Stimulated activated naive CD8-positive, alpha-beta T cell treated with anti-CD3 and anti-CD28 coated beads, Interleukin-15, amount 100 ng/mL, for 72 hours (primary cell): Measurements from ENCODE around the gene ARHGAP6.

Source experiments
- ATAC-seq: fragments of 150-1000 bp; cut with Tn5 transposase; 2 replicates; pipeline ENCODE4 v1.10.0; 2021; ENCODE audit warnings: mild to moderate bottlenecking, moderate library complexity
- DNase-seq, 2 donors: peaks; one replicate each; pipeline ENCODE4 v3.0.0; 2021 to 2022
- H3K27ac Mint-ChIP-seq, 2 donors: one replicate each; pipeline ENCODE4 v1.8.0; 2022; ENCODE audit warnings: mild to moderate bottlenecking in 2 of 2, mixed read lengths in 2 of 2, moderate library complexity in 2 of 2
- H3K27me3 Mint-ChIP-seq: one replicate; pipeline ENCODE4 v1.8.0; 2022; ENCODE audit warnings: mixed read lengths
- H3K4me1 Mint-ChIP-seq: one replicate; pipeline ENCODE4 v1.8.0; 2022; ENCODE audit warnings: mild to moderate bottlenecking, mixed read lengths
- H3K4me3 Mint-ChIP-seq, 2 donors: one replicate each; pipeline ENCODE4 v1.8.0; 2022; ENCODE audit warnings: mild to moderate bottlenecking in 2 of 2, mixed read lengths in 2 of 2, moderate library complexity in 1 of 2
- H3K9me3 Mint-ChIP-seq, 2 donors: one replicate each; pipeline ENCODE4 v1.8.0; 2022; ENCODE audit warnings: mixed read lengths in 2 of 2

Gene ARHGAP6

DNA sequence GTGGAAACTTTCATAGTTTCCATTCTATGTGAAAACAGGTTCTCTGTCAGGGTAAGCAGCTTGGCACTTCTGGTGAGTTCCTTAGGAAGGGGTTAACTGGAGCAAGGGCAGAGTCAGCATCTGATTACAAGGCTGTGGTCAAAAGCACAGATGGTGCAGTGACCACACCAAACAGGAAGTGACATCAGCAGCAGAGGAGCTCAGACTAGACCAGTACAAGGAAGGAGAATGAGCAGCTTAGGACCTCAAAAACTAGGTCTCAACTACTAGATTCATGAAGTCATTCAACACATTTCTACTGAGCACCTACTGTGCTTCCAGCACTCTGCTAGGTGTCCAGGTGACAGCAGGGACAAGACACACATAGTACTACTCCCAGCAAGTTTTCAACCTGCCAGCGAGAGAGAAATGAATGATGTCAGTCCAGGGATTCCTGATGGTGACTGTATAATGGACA, 242.3 kb downstream of the ARHGAP6 start:
- peaks cover 16% of the 10 kb centered on the region for H3K27me3 Mint-ChIP-seq
- H3K4me1 Mint-ChIP-seq: no peaks in the 10 kb centered on the region
- no peak overlapping the region for H3K4me3 Mint-ChIP-seq

GRCh38 chrX:11422525-11422857, 243.2 kb downstream of the ARHGAP6 start:
- DNase-seq (no peak), ATAC-seq (no peak)
- H3K4me3 Mint-ChIP-seq: no peak overlapping the region
- no peaks in the 10 kb centered on the region for H3K4me1 Mint-ChIP-seq
- peaks cover 11% of the 10 kb centered on the region for H3K27me3 Mint-ChIP-seq
- no peaks in the 10 kb centered on the region for H3K9me3 Mint-ChIP-seq
- H3K27ac Mint-ChIP-seq: no peak overlapping the region

More for the DNA sequence above, 242.3 kb downstream of the ARHGAP6 start:
- no peaks in the 10 kb centered on the region for H3K9me3 Mint-ChIP-seq
- peak overlapping the region in 1 of 2 donors; percentile 16 for H3K27ac Mint-ChIP-seq
- ATAC-seq (no peak), DNase-seq (no peak)

DNA sequence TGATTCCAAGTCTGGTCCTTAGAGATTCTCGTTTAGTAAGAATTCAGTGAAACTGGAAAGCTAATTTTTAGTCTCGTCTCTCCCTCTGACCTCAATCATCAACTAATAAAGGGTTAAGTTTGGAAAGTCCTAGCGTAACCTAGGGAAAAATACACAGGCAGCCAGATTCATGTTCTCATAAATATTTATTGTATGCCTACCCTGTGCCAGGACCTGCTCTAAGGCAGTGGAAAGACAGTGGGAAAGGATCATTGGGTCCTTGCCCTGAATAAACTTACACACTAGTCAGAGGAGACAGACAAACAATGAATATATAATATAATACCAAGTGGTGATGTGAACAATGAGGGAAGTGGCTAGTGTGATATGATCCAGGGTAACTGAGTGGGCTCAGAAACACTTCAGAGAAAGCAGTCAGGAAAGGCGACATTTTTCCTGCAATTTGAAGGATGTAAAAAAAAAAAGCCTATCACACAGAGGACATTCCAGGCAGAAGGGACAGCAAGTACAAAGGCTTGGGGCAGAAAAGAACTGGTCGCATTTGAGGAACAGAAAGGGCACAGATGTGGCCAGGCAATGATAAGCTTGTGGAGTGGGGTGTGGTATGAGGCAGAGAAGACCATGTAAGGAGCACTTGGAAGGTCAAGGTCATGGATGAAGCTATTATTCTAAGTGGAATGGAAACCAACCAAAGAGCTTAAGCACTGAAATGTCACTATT, 243.8 kb downstream of the ARHGAP6 start:
- no peak for ATAC-seq

DNA sequence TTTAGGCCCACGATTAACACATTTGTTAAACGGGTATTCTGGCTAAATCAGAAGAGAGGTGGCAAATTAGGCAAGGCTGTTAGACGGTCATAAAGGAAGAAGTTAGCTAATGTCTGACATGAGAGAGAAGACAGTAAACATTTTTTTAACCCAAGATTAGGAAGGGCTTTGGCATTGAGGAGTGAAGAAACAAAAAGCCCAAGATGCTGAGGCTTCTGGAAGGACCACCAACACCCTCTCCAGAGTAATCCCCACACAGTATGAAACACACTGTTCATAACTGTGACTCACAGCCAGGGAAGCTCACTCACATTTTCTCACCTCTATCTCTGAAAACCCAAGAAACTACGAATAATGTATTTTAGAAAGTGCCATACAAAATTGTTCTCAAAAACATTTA, 244.9 kb downstream of the ARHGAP6 start:
- no peak overlapping the region for H3K27ac Mint-ChIP-seq
- no peaks in the 10 kb centered on the region for H3K27me3 Mint-ChIP-seq
- no peak for ATAC-seq
- no peaks in the 10 kb centered on the region for H3K4me1 Mint-ChIP-seq
- H3K4me3 Mint-ChIP-seq: no peak overlapping the region
- H3K9me3 Mint-ChIP-seq: no peaks in the 10 kb centered on the region
- DNase-seq: no peak

More for the DNA sequence above, 243.8 kb downstream of the ARHGAP6 start:
- Mint-ChIP-seq H3K9me3 (no peaks in the 10 kb centered on the region), H3K27me3 (peaks cover 7% of the 10 kb centered on the region), H3K4me3 (no peak overlapping the region), H3K27ac (no peak overlapping the region), H3K4me1 (no peaks in the 10 kb centered on the region)
- no peak for DNase-seq

GRCh38 chrX:11419102-11419501, 246.6 kb downstream of the ARHGAP6 start:
- no peak overlapping the region for H3K4me3 Mint-ChIP-seq
- no peaks in the 10 kb centered on the region for H3K9me3 Mint-ChIP-seq
- H3K27ac Mint-ChIP-seq: no peak overlapping the region
- no peaks in the 10 kb centered on the region for H3K27me3 Mint-ChIP-seq
- no peaks in the 10 kb centered on the region for H3K4me1 Mint-ChIP-seq
- DNase-seq (no peak), ATAC-seq (no peak)

DNA sequence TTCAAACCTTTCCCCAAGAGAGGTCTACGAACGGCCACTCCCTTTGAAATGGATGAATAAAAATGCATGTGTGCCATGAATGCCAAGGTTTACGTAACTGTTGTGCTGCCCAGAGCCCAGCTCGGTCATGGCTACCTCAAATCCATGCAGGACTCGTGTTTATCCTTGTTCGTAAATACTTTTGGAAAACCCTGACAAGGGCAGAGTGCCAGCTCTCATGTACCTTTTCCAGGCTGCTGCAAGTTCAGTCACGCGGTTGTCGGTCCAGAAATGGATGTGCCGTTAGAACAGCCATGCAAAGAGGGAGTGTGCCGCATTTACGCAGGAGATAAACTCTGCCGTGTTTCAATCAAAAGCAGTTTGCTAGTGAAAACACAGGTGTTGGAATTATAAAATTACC, 249.1 kb downstream of the ARHGAP6 start:
- Mint-ChIP-seq H3K27ac (no peak overlapping the region), H3K27me3 (no peaks in the 10 kb centered on the region), H3K4me1 (no peaks in the 10 kb centered on the region), H3K9me3 (no peaks in the 10 kb centered on the region), H3K4me3 (no peak overlapping the region)
- no peak for ATAC-seq
- DNase-seq: no peak

DNA sequence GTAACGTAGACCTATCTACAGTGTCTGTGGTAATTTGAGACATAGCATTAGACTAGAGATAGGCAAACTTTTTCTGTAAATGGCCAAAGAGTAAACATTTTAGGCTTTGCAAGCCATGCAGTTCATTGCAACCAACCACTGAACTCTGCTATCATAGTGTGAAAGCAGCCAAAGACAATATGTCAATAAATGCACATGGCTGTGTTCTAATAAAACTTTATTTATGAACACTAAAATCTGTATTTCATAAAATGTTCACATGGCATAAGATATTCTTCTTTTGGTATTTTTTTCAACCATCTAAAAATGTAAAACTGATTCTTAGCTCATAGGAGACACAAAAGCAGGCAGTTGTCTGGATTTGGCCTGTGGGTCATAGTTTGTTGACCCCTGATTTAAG, 251.6 kb downstream of the ARHGAP6 start:
- no peaks in the 10 kb centered on the region for H3K9me3 Mint-ChIP-seq
- H3K4me3 Mint-ChIP-seq: no peak overlapping the region
- DNase-seq: no peak
- no peaks in the 10 kb centered on the region for H3K4me1 Mint-ChIP-seq
- H3K27ac Mint-ChIP-seq: no peak overlapping the region
- H3K27me3 Mint-ChIP-seq: no peaks in the 10 kb centered on the region
- no peak for ATAC-seq

DNA sequence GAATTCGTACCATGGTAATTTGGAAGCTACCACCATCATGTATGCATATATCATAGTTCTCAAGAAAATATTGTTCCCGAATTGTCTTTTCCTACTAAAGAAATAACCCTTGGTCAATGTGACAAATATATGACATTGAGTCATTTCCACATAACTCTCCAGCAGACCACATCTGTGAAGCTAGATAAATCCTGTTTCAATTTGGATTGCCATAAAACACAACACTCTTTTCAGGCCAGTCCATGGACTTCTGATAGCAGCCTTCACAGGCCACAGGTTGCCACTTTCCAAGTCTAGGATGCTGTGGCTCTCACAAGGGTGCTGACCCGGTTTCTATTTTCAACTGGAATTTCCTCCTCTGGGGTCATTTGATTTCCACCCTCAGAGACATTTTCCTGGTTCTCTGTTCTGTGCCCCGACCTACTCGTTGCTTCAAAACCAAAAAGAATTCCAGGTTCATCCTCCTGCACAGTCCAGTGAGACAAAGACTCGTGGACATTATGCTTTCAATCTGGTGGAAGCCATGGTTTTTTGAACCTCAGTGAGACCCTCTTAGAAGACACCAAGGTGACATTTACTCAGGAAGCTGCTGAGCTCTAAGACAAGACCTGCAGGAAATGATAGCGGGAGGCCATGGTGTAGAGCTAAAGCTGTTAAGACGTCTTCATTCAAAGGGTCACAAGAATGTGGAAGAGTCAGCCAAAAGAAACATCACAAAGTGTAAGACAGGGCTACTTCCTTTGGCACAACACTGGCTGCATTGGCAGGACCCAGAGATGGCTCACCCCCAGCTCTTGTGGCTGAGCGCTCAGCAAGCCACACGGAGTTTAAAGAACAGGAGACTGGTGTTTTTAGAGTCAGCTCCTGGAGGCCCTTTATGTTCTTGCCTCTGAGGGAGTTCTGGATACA, 252.8 kb downstream of the ARHGAP6 start:
- H3K4me1 Mint-ChIP-seq: no peaks in the 10 kb centered on the region
- H3K27me3 Mint-ChIP-seq: no peaks in the 10 kb centered on the region
- no peaks in the 10 kb centered on the region for H3K9me3 Mint-ChIP-seq
- H3K4me3 Mint-ChIP-seq: no peak overlapping the region
- DNase-seq: no peak
- no peak overlapping the region for H3K27ac Mint-ChIP-seq
- ATAC-seq: no peak

- no peak overlapping the region for H3K4me3 Mint-ChIP-seq
- no peaks in the 10 kb centered on the region for H3K9me3 Mint-ChIP-seq
- no peak overlapping the region for H3K27ac Mint-ChIP-seq
- DNase-seq: no peak
- H3K27me3 Mint-ChIP-seq: no peaks in the 10 kb centered on the region
- no peaks in the 10 kb centered on the region for H3K4me1 Mint-ChIP-seq
- ATAC-seq: no peak
Measured at GRCh38 chrX:11409957-11410356, 255.8 kb downstream of the ARHGAP6 start.

DNA sequence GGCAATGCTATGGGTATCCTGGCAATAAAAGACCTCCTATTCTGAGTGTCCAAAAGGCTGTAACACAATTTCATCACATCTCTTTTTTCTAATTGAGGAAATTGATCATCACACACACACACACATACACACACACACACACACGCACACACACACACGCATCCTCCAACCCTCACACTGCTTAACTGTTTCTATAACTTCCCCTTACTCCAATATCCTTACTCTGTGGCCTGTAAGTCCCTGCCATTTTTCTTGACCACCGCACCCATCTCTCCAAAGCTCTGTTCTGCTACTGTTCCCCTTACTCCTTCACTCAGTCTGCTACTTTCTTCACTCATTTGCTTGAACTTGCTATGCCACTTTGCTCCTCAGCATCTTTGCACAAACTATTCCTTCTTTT, 256.9 kb downstream of the ARHGAP6 start:
- ATAC-seq (no peak), DNase-seq (no peak)
- Mint-ChIP-seq H3K9me3 (no peaks in the 10 kb centered on the region), H3K27me3 (no peaks in the 10 kb centered on the region), H3K4me1 (no peaks in the 10 kb centered on the region), H3K4me3 (no peak overlapping the region), H3K27ac (no peak overlapping the region)

DNA sequence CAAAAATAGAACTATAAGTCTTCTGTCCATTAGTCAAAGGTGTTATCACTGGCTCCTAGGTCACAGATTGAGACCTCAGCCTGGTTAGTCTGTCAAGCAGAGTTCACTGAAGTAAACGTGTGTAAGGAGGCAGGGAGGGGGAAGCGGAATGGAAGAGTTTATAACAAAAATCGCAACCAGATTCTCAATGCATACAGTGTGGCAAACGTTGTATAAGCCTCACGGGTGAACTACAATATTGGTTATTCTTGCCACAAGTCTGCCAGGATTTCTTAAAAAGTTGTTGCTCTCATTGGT, 257.7 kb downstream of the ARHGAP6 start:
- ATAC-seq (no peak), DNase-seq (no peak)
- Mint-ChIP-seq H3K9me3 (no peaks in the 10 kb centered on the region), H3K4me1 (no peaks in the 10 kb centered on the region), H3K27me3 (no peaks in the 10 kb centered on the region), H3K4me3 (no peak overlapping the region), H3K27ac (no peak overlapping the region)

- Mint-ChIP-seq H3K9me3 (no peaks in the 10 kb centered on the region), H3K27ac (no peak overlapping the region), H3K27me3 (no peaks in the 10 kb centered on the region), H3K4me1 (no peaks in the 10 kb centered on the region), H3K4me3 (no peak overlapping the region)
- ATAC-seq (no peak), DNase-seq (no peak)
Measured at GRCh38 chrX:11407331-11408108, 258.2 kb downstream of the ARHGAP6 start.

- Mint-ChIP-seq H3K4me1 (no peaks in the 10 kb centered on the region), H3K9me3 (no peaks in the 10 kb centered on the region), H3K27ac (no peak overlapping the region), H3K4me3 (no peak overlapping the region), H3K27me3 (no peaks in the 10 kb centered on the region)
- DNase-seq (no peak), ATAC-seq (no peak)
Measured at GRCh38 chrX:11406109-11406765, 259.5 kb downstream of the ARHGAP6 start.

- no peaks in the 10 kb centered on the region for H3K9me3 Mint-ChIP-seq
- H3K27me3 Mint-ChIP-seq: no peaks in the 10 kb centered on the region
- DNase-seq: no peak
- H3K4me3 Mint-ChIP-seq: no peak overlapping the region
- no peaks in the 10 kb centered on the region for H3K4me1 Mint-ChIP-seq
- no peak overlapping the region for H3K27ac Mint-ChIP-seq
- no peak for ATAC-seq
Measured at GRCh38 chrX:11403631-11404030, 262.1 kb downstream of the ARHGAP6 start.

DNA sequence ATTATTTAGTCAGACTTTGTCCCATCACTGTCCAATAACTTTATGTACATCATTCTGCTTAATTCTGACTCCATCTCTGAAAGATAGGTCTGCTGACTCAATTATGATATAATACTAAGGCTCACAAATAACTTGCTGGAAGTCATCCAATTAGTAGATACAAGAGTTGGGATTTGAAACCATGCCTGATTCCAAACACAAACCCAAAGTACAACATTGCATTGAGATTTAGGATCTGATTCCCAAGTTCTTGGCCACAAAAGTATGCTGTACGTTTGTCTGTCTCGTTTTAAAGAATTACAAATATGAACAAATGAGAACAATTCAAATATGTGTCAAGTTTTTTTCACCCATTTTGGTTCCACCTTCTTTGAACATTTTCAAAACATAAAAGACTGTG, 263.8 kb downstream of the ARHGAP6 start:
- no peak overlapping the region for H3K27ac Mint-ChIP-seq
- no peaks in the 10 kb centered on the region for H3K4me1 Mint-ChIP-seq
- no peaks in the 10 kb centered on the region for H3K9me3 Mint-ChIP-seq
- no peak overlapping the region for H3K4me3 Mint-ChIP-seq
- no peaks in the 10 kb centered on the region for H3K27me3 Mint-ChIP-seq
- no peak for ATAC-seq
- no peak for DNase-seq
